Lower lobe of right lung (tissue), 2 donors: ENCODE measurements around the gene HELZ2. TPM values are rescaled to one million over a fixed set of nuclear protein-coding genes. Genes with fewer than 3 reads are reported as not detected.
"Not testable (repeated sequence)": the region's sequence is repeated elsewhere in the genome, so short reads cannot be mapped to it uniquely, and the experiment has no call there.

Experiments
- ATAC-seq, 2 donors: fragments of 200-7000 bp; cut with Tn5 transposase; one replicate each; pipeline ENCODE4 v1.9.1; 2020 to 2022; ENCODE audit warnings: mild to moderate bottlenecking in 2 of 2, moderate library complexity in 2 of 2
- DNase-seq: peaks from one replicate; pipeline ENCODE4 v3.0.0-alpha.2; 2020
- H3K27ac ChIP-seq: fragments of 200-600 bp; one replicate; pipeline ENCODE4 v1.8.0; 2022
- H3K27me3 ChIP-seq: fragments of 200-600 bp; one replicate; pipeline ENCODE4 v1.8.0; 2022; ENCODE audit warnings: low read depth
- H3K36me3 ChIP-seq: fragments of 200-600 bp; one replicate; pipeline ENCODE4 v1.8.0; 2022; ENCODE audit warnings: mild to moderate bottlenecking
- H3K4me1 ChIP-seq: fragments of 200-600 bp; one replicate; pipeline ENCODE4 v1.8.0; 2022
- H3K4me3 ChIP-seq: fragments of 200-600 bp; one replicate; pipeline ENCODE4 v1.8.0; 2022; ENCODE audit warnings: mild to moderate bottlenecking
- H3K9me3 ChIP-seq: fragments of 200-600 bp; one replicate; pipeline ENCODE4 v1.8.0; 2022
- CTCF ChIP-seq: fragments of 200-600 bp; IDR thresholded peaks from one replicate; pipeline ENCODE4 v1.8.0; 2022; ENCODE audit warnings: antibody characterized with exemption, mild to moderate bottlenecking
- intact Hi-C: fragments of 100-400 bp; cut with DNase I; formaldehyde crosslinking; loops from one replicate; pipeline ENCODE4 v1.11.0; 2022
- total RNA-seq: library from RNA; stranded (reverse); fragmentation: NEBNext Ultra II Directional; extraction: Animal tissue kit (Norgen Biotek cat#: 25700); gene quantifications from one replicate; pipeline ENCODE4 v1.2.1, GENCODE V29; 2021
- donor health status: DM: no; HTN: yes; CAD: no; lungs with severe emphysema.

Gene HELZ2
- total RNA-seq, 1 donor from 2014 or later, result 59.6 TPM

DNA sequence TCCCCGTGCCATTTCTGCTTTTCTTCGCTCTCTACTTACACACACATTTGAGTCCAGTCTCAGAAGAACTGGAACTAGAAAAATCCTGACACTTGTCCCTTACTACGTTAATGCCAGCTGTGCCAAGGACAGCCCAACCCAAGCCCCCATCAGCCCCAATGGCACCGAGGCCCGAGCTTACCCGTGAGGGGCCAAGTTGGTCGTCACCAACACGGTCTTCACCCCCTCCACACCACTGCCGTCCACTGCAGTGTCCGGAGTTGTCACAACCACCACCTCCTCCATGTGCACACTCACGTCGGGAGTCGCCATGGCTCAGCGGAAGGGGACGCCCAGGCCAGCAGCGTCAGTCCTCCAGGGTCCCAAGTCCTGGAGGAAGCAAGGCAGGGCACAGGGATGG lies 45.0 kb upstream of the HELZ2 start:
- no peak for ATAC-seq
- Histone ChIP-seq H3K27me3 (no peaks in the 10 kb centered on the region), H3K9me3 (no peaks in the 10 kb centered on the region), H3K4me3 (no peak overlapping the region), H3K4me1 (no peaks in the 10 kb centered on the region), H3K27ac (no peak overlapping the region), H3K36me3 (peaks cover 44% of the 10 kb centered on the region)
- TF ChIP-seq CTCF, result no peak
- no peak for DNase-seq
- intact Hi-C loops, result no loop called here

- ATAC-seq, result peak in 1 of 2 donors; percentile 4
- DNase-seq, result no peak
- peaks cover 3% of the 10 kb centered on the region for H3K4me1 ChIP-seq
- TF ChIP-seq CTCF, result no peak
- no peak overlapping the region for H3K4me3 ChIP-seq
- H3K27me3 ChIP-seq, result no peaks in the 10 kb centered on the region
- H3K27ac ChIP-seq, result no peak overlapping the region
- intact Hi-C loops, result no loop called here
- peaks cover 44% of the 10 kb centered on the region for H3K36me3 ChIP-seq
- no peaks in the 10 kb centered on the region for H3K9me3 ChIP-seq
These were observed 44.4 kb upstream of the HELZ2 start for GRCh38 chr20:63618291-63618980.

DNA sequence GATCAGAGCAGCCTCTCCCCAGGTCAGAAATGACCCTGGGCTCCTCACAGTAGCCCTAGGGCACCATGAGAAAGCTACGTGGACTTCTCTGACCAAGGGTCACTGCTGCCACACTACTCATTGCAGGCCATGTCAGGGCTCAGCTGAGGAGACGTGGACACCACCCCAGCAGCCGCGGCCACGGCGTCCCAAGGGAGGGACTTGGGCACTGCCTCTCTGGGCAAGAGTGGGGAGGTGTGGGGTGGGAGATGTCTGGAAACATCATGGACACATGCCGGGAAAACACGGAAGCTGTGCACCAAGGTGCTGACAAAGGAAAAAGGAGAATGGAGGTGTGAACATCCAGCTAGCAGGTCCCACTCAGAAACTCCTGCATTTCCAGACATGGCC lies 43.8 kb upstream of the HELZ2 start:
- Histone ChIP-seq H3K36me3 (peaks cover 44% of the 10 kb centered on the region), H3K4me1 (peaks cover 7% of the 10 kb centered on the region), H3K4me3 (no peak overlapping the region), H3K27me3 (no peaks in the 10 kb centered on the region), H3K9me3 (no peaks in the 10 kb centered on the region), H3K27ac (no peak overlapping the region)
- peak in 1 of 2 donors; percentile 20 for ATAC-seq
- intact Hi-C loops, result no loop called here
- no peak for TF ChIP-seq CTCF
- DNase-seq, result no peak

GRCh38 chr20:63617092-63617875 lies 43.2 kb upstream of the HELZ2 start:
- no peak for ATAC-seq
- Histone ChIP-seq H3K4me1 (peaks cover 7% of the 10 kb centered on the region), H3K27me3 (no peaks in the 10 kb centered on the region), H3K27ac (no peak overlapping the region), H3K36me3 (peaks cover 44% of the 10 kb centered on the region), H3K4me3 (no peak overlapping the region), H3K9me3 (no peaks in the 10 kb centered on the region)
- no peak for TF ChIP-seq CTCF
- intact Hi-C loops, result no loop called here
- no peak for DNase-seq

GRCh38 chr20:63613863-63614594 lies 40.0 kb upstream of the HELZ2 start:
- H3K9me3 ChIP-seq, H3K4me1 ChIP-seq, H3K27me3 ChIP-seq, DNase-seq, H3K4me3 ChIP-seq, ATAC-seq, intact Hi-C loops, H3K27ac ChIP-seq: not testable (repeated sequence)
- peaks cover 43% of the 10 kb centered on the region for H3K36me3 ChIP-seq
- peak; percentile 41 for TF ChIP-seq CTCF
